Measurements from ENCODE around the gene ZNF611.

ZNF611 gene

DNA sequence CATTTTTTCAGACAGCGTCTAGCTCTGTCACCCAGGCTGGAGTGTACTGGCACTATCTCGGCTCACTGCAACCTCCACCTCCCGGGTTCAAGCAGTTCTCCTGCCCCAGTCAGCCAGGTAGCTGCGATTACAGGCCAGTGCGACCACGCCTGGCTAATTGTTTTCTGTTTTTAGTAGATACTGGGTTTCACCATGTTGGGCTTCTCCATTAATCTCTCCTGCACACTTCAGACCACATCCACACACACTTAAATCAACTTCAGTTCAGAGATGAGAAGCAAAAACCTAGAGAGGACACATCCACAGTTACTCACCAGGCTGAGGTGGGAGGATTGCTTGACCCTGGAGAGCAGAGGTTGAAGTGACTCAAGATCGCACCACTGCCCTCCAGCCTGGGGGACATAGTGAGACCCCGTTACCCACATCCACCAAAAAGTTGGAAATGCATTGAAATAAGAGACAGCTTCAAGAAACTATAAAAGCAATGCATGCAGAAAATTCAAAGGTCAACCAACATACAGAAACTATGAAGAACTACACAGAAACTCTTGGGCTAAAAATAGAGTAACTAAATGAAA is 42.3 kb downstream of the ZNF611 start:
- H3K4me3 ChIP-seq (ENCODE audit: control insufficient read depth, low read depth, low read length): no peak overlapping the region
- TF ChIP-seq, protein P1, sequence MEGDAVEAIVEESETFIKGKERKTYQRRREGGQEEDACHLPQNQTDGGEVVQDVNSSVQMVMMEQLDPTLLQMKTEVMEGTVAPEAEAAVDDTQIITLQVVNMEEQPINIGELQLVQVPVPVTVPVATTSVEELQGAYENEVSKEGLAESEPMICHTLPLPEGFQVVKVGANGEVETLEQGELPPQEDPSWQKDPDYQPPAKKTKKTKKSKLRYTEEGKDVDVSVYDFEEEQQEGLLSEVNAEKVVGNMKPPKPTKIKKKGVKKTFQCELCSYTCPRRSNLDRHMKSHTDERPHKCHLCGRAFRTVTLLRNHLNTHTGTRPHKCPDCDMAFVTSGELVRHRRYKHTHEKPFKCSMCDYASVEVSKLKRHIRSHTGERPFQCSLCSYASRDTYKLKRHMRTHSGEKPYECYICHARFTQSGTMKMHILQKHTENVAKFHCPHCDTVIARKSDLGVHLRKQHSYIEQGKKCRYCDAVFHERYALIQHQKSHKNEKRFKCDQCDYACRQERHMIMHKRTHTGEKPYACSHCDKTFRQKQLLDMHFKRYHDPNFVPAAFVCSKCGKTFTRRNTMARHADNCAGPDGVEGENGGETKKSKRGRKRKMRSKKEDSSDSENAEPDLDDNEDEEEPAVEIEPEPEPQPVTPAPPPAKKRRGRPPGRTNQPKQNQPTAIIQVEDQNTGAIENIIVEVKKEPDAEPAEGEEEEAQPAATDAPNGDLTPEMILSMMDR (conservative IDR thresholded peaks at IDR 0.05; ENCODE audit: control insufficient read depth, insufficient read depth, low read depth, low read length): no peak
- no peak for DNase-seq (ENCODE audit: low read depth)

DNA sequence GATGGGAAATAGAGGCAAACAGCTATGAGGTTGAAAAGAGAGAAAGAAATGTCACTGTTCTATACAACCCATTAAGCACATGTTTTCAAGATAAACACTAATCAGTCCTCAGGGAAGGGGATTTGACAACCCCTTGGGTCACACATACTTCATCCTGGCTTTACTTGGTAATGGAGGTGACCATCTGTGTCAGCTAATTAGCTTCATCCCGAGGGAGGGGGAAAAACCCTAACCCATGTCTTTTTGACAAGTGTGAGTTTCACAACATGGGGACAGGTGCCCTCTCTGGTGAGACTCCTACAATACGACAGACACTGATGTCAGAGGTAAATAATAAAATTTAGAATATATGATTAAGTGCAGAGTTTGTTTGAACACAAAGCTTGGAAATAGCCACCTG is 43.1 kb downstream of the ZNF611 start:
- no peak overlapping the region for H3K4me3 ChIP-seq (ENCODE audit: control insufficient read depth, low read depth, low read length)
- TF ChIP-seq, protein P1 (conservative IDR thresholded peaks at IDR 0.05; ENCODE audit: control insufficient read depth, insufficient read depth, low read depth, low read length): no peak
- no peak for DNase-seq (ENCODE audit: low read depth)

DNA sequence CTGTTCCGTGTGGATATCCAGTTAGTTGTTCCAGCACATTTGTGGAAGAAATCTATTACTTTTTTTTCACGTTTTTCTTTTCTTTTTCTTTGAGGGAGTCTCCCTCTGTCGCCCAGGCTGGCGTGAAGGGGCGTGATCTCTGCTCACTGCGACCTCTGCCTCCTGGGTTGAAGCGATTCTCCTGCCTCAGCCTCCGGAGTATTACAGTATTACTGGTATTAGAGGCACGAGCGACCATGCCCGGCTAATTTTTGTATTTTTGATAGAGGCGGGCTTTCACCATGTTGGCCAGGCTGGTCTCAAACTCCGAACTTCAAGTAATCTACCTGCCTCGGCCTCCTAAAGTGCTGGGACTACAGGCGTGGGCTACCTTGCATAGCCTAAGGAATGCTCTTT is 43.6 kb downstream of the ZNF611 start:
- TF ChIP-seq, protein P1 (conservative IDR thresholded peaks at IDR 0.05; ENCODE audit: control insufficient read depth, insufficient read depth, low read depth, low read length): no peak
- H3K4me3 ChIP-seq (ENCODE audit: control insufficient read depth, low read depth, low read length): peak overlapping the region; percentile 39
- DNase-seq (ENCODE audit: low read depth): no peak

DNA sequence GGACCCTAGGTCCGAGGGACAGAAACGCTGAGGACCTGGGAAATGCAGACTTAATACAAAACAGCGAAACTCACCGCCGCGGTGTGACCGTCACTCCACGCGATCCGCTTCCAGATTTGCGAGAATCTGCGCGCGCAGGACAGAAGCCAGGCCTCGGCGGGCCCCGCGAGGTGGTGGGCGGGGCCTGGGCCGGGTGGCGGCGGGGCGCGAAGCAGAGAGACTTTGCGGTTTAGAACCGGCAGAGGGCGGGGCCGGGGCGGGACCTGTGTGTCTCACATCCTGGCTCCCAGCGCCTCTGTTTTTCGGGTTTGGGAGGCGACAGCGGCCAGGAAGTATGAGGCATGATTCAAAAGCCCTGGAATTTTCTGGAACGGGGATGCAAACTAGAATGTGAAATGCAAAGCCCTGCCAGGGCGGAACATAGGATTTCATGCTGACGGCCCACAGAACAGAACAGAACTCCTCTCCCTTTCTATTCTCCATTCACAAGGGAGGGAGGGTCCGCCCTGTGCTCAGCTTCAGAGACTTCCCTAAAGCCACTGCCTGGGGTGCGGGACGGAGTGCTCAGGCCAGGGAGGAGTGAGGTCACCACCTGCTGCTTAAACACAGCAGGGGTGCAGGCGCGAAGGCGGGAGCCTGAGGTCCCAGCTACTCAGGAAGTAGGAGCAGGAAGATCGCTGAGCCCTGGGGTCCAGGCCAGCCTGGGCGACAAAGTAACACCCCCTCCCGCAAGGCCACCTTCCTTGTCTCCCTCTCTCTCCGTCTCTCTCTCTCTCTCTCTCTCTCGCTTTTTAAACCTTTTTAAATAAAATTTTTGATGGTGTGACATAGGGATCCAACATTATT is 44.3 kb downstream of the ZNF611 start:
- peak overlapping the region; percentile 91 for H3K4me3 ChIP-seq (ENCODE audit: control insufficient read depth, low read depth, low read length)
- peak; percentile 93 for DNase-seq (ENCODE audit: low read depth)
- TF ChIP-seq, protein P1 (conservative IDR thresholded peaks at IDR 0.05; ENCODE audit: control insufficient read depth, insufficient read depth, low read depth, low read length): no peak

DNA sequence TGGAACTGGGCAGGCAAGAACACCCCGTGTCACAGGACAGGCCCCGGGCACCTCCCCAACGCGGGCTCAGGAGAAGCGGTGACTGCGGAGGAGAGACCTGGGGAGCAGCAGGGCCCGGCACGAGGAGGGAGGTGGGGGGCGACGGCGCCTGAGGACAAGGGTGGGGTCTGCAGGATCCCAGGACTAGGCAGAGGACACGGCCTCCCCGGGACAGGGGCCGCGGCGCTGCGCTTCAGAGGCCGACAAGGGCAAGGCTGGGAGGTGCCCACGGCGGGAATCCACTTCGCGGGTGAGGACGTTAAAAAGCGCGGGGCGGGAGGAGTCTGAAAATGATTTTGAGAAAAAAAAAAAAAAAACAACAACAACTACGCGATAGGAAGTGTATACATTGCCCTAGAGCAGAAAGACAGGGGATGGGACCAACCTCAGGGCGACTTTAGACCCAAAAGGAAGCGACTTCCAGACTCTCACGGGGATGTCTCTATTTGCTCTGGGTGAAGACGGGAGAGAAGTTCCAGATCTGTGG is 44.9 kb downstream of the ZNF611 start:
- DNase-seq (ENCODE audit: low read depth): no peak
- TF ChIP-seq, protein P1 (conservative IDR thresholded peaks at IDR 0.05; ENCODE audit: control insufficient read depth, insufficient read depth, low read depth, low read length): no peak
- peak overlapping the region; percentile 91 for H3K4me3 ChIP-seq (ENCODE audit: control insufficient read depth, low read depth, low read length)

DNA sequence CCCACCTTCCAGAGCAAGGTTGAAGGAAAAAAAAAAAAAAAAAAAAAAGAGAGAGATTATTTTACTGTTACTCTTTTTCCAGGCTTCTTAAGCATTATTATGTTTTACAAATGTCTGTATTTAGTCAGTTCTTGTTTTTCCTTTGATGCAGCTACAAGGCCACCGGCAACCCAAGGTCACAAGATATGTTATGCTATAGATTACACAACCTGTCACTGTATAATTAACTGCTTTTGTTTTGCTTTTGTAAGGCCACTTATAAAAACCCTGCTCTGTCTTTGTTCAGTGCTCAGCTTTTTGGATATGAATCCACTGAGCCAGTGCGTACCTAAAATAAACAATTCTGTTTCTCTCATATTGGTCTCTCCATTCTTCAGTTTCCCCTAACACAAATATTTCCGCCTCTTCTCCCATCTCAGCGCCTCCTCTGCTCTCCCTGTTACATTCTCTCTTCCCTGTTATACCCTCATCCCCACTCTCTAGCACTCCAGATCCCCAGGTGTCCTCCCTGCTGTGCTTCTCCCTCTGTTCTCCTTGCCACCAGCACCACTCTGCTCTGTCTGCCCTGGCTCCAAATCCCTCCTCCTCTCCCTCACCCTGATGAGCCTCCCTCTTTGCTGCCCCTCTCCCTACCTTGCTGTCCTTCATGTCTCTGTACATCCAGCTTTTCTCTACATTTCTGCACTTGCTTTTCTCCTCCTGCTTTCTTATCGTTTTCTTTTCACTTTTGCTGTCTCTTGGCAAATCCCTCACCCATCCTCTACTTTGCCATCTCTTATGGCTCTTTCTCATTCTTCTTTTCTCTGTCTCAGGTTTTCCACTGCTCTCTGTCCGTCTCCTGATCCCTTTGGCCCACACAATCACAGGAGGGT is 45.7 kb downstream of the ZNF611 start:
- peak overlapping the region; percentile 91 for H3K4me3 ChIP-seq (ENCODE audit: control insufficient read depth, low read depth, low read length)
- DNase-seq (ENCODE audit: low read depth): peak; percentile 12
